CD14-positive monocyte (primary cell): ENCODE results near the gene NEIL3. TPM values are rescaled to one million over a fixed set of nuclear protein-coding genes. Genes with fewer than 3 reads are reported as not detected.

Experiments used
- DNase-seq, 3 donors: peaks; one replicate each; pipeline ENCODE4 v3.0.0-alpha.2; 2011 to 2022
- H2AFZ ChIP-seq: 2 replicates; pipeline ENCODE4 v1.6.0; 2012; ENCODE audit warnings: mild to moderate bottlenecking, low read depth, low read length, inconsistent platforms; ENCODE audit not compliant: insufficient read depth, poor library complexity, severe bottlenecking
- H3K27ac ChIP-seq, 2 donors: 1 replicate in 1 of 2; 2 replicates in 1 of 2; pipeline ENCODE4 v1.5.1; 2012 to 2013; ENCODE audit warnings: low read length in 2 of 2, control low read depth in 1 of 2, inconsistent platforms in 1 of 2, low read depth in 1 of 2, mild to moderate bottlenecking in 1 of 2
- H3K27me3 ChIP-seq, 2 donors: one replicate each; pipeline versions ENCODE4 v1.6.0 to v1.6.1; 2011 to 2013; ENCODE audit warnings: low read length in 2 of 2; ENCODE audit not compliant: control insufficient read depth in 2 of 2, insufficient read depth in 2 of 2
- H3K36me3 ChIP-seq, 2 donors: replicated peaks in 1 of 2; 1 replicate in 1 of 2; 2 replicates in 1 of 2; pipeline versions ENCODE4 v1.5.1 to v1.6.1; 2012 to 2013; ENCODE audit warnings: low read length in 2 of 2, control low read depth in 1 of 2, inconsistent platforms in 1 of 2, mild to moderate bottlenecking in 1 of 2; ENCODE audit not compliant: insufficient read depth in 2 of 2, control insufficient read depth in 1 of 2
- H3K4me1 ChIP-seq, 2 donors: 1 replicate in 1 of 2; 2 replicates in 1 of 2; pipeline versions ENCODE4 v1.5.1 to v1.6.1; 2012 to 2013; ENCODE audit warnings: low read length in 2 of 2, control low read depth in 1 of 2, inconsistent platforms in 1 of 2, mild to moderate bottlenecking in 1 of 2, moderate library complexity in 1 of 2; ENCODE audit not compliant: insufficient read depth in 2 of 2, control insufficient read depth in 1 of 2
- H3K4me2 ChIP-seq: replicated peaks from 2 replicates; pipeline ENCODE3; 2012; ENCODE audit warnings: low read length, moderate library complexity, mild to moderate bottlenecking; ENCODE audit not compliant: poor library complexity, severe bottlenecking; ENCODE audit errors: extremely low read depth
- H3K4me3 ChIP-seq, 3 experiments: fragments of 200-600 bp in 1 of 3; sonication (generic) in 1 of 3; replicated peaks in 1 of 3; 1 replicate in 2 of 3; 2 replicates in 1 of 3; pipeline ENCODE4 v1.5.1; 2011 to 2013; ENCODE audit warnings: low read length in 3 of 3, mild to moderate bottlenecking in 3 of 3, control low read depth in 2 of 3, low read depth in 2 of 3, inconsistent platforms in 1 of 3, moderate library complexity in 1 of 3
- H3K79me2 ChIP-seq: 2 replicates; pipeline ENCODE4 v1.6.0; 2012; ENCODE audit warnings: mild to moderate bottlenecking, control low read depth, inconsistent platforms, low read length, moderate library complexity; ENCODE audit not compliant: insufficient read depth
- H3K9ac ChIP-seq: 2 replicates; pipeline ENCODE4 v1.6.0; 2017; ENCODE audit warnings: low read length, mild to moderate bottlenecking; ENCODE audit not compliant: insufficient read depth, poor library complexity, severe bottlenecking
- H3K9me3 ChIP-seq, 2 donors: replicated peaks in 1 of 2; 1 replicate in 1 of 2; 2 replicates in 1 of 2; pipeline versions ENCODE4 v1.5.1 to v1.6.1; 2012 to 2013; ENCODE audit warnings: low read length in 2 of 2, control low read depth in 1 of 2; ENCODE audit not compliant: control insufficient read depth in 1 of 2, insufficient read depth in 1 of 2
- H4K20me1 ChIP-seq: 2 replicates; pipeline ENCODE4 v1.6.0; 2012; ENCODE audit warnings: mild to moderate bottlenecking, low read length, control low read depth, moderate library complexity; ENCODE audit not compliant: insufficient read depth
- H3K27ac Mint-ChIP-seq, 7 donors: one replicate each; pipeline ENCODE4 v1.8.0; 2020; ENCODE audit warnings: mild to moderate bottlenecking in 7 of 7, mixed read lengths in 7 of 7, moderate library complexity in 6 of 7, inconsistent platforms in 2 of 7
- H3K27me3 Mint-ChIP-seq, 3 donors: one replicate each; pipeline ENCODE4 v1.8.0; 2021 to 2022; ENCODE audit warnings: low read depth in 3 of 3, mild to moderate bottlenecking in 3 of 3, mixed read lengths in 3 of 3, moderate library complexity in 3 of 3, inconsistent platforms in 1 of 3
- H3K36me3 Mint-ChIP-seq, 2 donors: one replicate each; pipeline ENCODE4 v1.8.0; 2020; ENCODE audit warnings: mixed read lengths in 2 of 2, inconsistent platforms in 1 of 2, mild to moderate bottlenecking in 1 of 2
- H3K4me1 Mint-ChIP-seq: one replicate; pipeline ENCODE4 v1.8.0; 2020; ENCODE audit warnings: mild to moderate bottlenecking, mixed read lengths
- H3K4me3 Mint-ChIP-seq, 2 donors: one replicate each; pipeline ENCODE4 v1.8.0; 2020; ENCODE audit warnings: mild to moderate bottlenecking in 2 of 2, mixed read lengths in 2 of 2, moderate library complexity in 1 of 2
- H3K9me3 Mint-ChIP-seq, 7 donors: one replicate each; pipeline ENCODE4 v1.8.0; 2020 to 2022; ENCODE audit warnings: mixed read lengths in 7 of 7, mild to moderate bottlenecking in 6 of 7, moderate library complexity in 6 of 7, inconsistent platforms in 2 of 7
- CTCF ChIP-seq: fragments of 200-600 bp; IDR thresholded peaks from one replicate; pipeline ENCODE4 v1.8.0; 2022; ENCODE audit warnings: antibody characterized with exemption, mild to moderate bottlenecking
- WGBS: methylation state at CpG from one replicate; pipeline ENCODE4 v1.1.5; 2013; ENCODE audit warnings: missing lambda C conversion rate; ENCODE audit not compliant: insufficient coverage; 5-methylcytosine and 5-hydroxymethylcytosine counted together
- intact Hi-C, 2 donors: fragments of 100-400 bp; cut with micrococcal nuclease; formaldehyde crosslinking; loops; one replicate each; pipeline versions ENCODE4 v1.15.0 to v1.15.1; 2023
- polyA plus RNA-seq, 3 donors: library from polyadenylated mRNA; depleted of rRNA in 1 of 3; unstranded in 2 of 3; stranded (reverse) in 1 of 3; fragments of 300-500 nt in 2 of 3; fragments of >200 nt in 1 of 3; fragmentation: Illumina TruSeq in 2 of 3; gene quantifications; 1 replicate in 2 of 3; 2 replicates in 1 of 3; pipeline ENCODE4 v1.2.3, GENCODE V29; 2012 to 2021

NEIL3 gene
- polyA plus RNA-seq, 3 donors, result 0.70 to 0.85 TPM; not detected in 1

DNA sequence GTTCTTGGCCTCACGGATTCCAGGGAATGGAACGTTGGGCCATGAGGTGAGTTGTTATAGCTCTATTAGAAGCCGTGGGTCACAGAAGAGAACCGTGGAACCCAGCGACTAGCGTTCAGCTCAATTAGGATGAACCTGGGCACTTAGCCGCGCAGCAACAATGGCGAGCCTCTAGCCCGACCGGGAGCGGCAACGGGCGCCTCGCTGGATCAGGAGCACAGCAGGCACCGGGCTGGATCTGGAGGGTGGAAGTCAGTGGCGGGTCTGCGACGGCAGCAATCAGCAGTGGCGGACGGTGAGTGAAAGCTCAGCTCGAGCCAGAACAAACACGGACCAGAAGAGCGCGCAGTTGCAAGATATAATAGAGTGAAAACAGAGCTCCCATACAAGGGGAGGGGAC is 98.3 kb downstream of the NEIL3 start:
- Mint-ChIP-seq H3K4me1 (no peaks in the 10 kb centered on the region), H3K27ac (no peak overlapping the region), H3K27me3 (peaks cover 2 to 4% (median 3%) of the 10 kb centered on the region in 3 donors), H3K9me3 (peaks cover 0 to 12% (median 6%) of the 10 kb centered on the region in 7 donors), H3K4me3 (no peak overlapping the region), H3K36me3 (no peaks in the 10 kb centered on the region)
- intact Hi-C loops, result no loop called here
- Histone ChIP-seq H3K4me2 (no peak overlapping the region), H3K27me3 (no peaks in the 10 kb centered on the region), H3K27ac (no peak overlapping the region), H4K20me1 (no peaks in the 10 kb centered on the region), H3K9ac (no peak overlapping the region), H2AFZ (no peak overlapping the region), H3K4me1 (no peaks in the 10 kb centered on the region), H3K9me3 (peaks cover 0 to 7% of the 10 kb centered on the region in 2 donors), H3K36me3 (no peaks in the 10 kb centered on the region), H3K79me2 (no peaks in the 10 kb centered on the region), H3K4me3 (no peak overlapping the region)
- DNase-seq, result no peak
- WGBS, result 95% methylated on average over 16 of the region's 25 CpGs
- no peak for TF ChIP-seq CTCF

- no peaks in the 10 kb centered on the region for H4K20me1 ChIP-seq
- no peak overlapping the region for H3K9ac ChIP-seq
- H3K27ac Mint-ChIP-seq, result no peak overlapping the region
- no peaks in the 10 kb centered on the region for H3K4me1 Mint-ChIP-seq
- no peak for TF ChIP-seq CTCF
- no peak overlapping the region for H2AFZ ChIP-seq
- H3K36me3 Mint-ChIP-seq, result no peaks in the 10 kb centered on the region
- H3K9me3 Mint-ChIP-seq, result peaks cover 0 to 12% (median 6%) of the 10 kb centered on the region in 7 donors
- no peaks in the 10 kb centered on the region for H3K4me1 ChIP-seq
- peaks cover 0 to under 1% (median 0%) of the 10 kb centered on the region in 3 donors for H3K27me3 Mint-ChIP-seq
- intact Hi-C loops, result no loop called here
- no peaks in the 10 kb centered on the region for H3K79me2 ChIP-seq
- peaks cover 0 to 7% of the 10 kb centered on the region in 2 donors for H3K9me3 ChIP-seq
- H3K4me3 ChIP-seq, result no peak overlapping the region
- no peak overlapping the region for H3K4me2 ChIP-seq
- H3K27me3 ChIP-seq, result no peaks in the 10 kb centered on the region
- H3K27ac ChIP-seq, result no peak overlapping the region
- H3K36me3 ChIP-seq, result no peaks in the 10 kb centered on the region
- H3K4me3 Mint-ChIP-seq, result no peak overlapping the region
- DNase-seq, result no peak
Measured at GRCh38 chr4:177410566-177410965, 100.9 kb downstream of the NEIL3 start.
